ENCODE data around the gene MTG2. TPM values are rescaled to one million over a fixed set of nuclear protein-coding genes. Genes with fewer than 3 reads are reported as not detected.

MTG2 gene
- total and polyA plus RNA-seq, 2 of the 8 experiments (the other 6 are each of a cell fraction or from before 2014, with no cell fraction given): 14.4 to 22.8 TPM

- TF ChIP-seq, protein P1, sequence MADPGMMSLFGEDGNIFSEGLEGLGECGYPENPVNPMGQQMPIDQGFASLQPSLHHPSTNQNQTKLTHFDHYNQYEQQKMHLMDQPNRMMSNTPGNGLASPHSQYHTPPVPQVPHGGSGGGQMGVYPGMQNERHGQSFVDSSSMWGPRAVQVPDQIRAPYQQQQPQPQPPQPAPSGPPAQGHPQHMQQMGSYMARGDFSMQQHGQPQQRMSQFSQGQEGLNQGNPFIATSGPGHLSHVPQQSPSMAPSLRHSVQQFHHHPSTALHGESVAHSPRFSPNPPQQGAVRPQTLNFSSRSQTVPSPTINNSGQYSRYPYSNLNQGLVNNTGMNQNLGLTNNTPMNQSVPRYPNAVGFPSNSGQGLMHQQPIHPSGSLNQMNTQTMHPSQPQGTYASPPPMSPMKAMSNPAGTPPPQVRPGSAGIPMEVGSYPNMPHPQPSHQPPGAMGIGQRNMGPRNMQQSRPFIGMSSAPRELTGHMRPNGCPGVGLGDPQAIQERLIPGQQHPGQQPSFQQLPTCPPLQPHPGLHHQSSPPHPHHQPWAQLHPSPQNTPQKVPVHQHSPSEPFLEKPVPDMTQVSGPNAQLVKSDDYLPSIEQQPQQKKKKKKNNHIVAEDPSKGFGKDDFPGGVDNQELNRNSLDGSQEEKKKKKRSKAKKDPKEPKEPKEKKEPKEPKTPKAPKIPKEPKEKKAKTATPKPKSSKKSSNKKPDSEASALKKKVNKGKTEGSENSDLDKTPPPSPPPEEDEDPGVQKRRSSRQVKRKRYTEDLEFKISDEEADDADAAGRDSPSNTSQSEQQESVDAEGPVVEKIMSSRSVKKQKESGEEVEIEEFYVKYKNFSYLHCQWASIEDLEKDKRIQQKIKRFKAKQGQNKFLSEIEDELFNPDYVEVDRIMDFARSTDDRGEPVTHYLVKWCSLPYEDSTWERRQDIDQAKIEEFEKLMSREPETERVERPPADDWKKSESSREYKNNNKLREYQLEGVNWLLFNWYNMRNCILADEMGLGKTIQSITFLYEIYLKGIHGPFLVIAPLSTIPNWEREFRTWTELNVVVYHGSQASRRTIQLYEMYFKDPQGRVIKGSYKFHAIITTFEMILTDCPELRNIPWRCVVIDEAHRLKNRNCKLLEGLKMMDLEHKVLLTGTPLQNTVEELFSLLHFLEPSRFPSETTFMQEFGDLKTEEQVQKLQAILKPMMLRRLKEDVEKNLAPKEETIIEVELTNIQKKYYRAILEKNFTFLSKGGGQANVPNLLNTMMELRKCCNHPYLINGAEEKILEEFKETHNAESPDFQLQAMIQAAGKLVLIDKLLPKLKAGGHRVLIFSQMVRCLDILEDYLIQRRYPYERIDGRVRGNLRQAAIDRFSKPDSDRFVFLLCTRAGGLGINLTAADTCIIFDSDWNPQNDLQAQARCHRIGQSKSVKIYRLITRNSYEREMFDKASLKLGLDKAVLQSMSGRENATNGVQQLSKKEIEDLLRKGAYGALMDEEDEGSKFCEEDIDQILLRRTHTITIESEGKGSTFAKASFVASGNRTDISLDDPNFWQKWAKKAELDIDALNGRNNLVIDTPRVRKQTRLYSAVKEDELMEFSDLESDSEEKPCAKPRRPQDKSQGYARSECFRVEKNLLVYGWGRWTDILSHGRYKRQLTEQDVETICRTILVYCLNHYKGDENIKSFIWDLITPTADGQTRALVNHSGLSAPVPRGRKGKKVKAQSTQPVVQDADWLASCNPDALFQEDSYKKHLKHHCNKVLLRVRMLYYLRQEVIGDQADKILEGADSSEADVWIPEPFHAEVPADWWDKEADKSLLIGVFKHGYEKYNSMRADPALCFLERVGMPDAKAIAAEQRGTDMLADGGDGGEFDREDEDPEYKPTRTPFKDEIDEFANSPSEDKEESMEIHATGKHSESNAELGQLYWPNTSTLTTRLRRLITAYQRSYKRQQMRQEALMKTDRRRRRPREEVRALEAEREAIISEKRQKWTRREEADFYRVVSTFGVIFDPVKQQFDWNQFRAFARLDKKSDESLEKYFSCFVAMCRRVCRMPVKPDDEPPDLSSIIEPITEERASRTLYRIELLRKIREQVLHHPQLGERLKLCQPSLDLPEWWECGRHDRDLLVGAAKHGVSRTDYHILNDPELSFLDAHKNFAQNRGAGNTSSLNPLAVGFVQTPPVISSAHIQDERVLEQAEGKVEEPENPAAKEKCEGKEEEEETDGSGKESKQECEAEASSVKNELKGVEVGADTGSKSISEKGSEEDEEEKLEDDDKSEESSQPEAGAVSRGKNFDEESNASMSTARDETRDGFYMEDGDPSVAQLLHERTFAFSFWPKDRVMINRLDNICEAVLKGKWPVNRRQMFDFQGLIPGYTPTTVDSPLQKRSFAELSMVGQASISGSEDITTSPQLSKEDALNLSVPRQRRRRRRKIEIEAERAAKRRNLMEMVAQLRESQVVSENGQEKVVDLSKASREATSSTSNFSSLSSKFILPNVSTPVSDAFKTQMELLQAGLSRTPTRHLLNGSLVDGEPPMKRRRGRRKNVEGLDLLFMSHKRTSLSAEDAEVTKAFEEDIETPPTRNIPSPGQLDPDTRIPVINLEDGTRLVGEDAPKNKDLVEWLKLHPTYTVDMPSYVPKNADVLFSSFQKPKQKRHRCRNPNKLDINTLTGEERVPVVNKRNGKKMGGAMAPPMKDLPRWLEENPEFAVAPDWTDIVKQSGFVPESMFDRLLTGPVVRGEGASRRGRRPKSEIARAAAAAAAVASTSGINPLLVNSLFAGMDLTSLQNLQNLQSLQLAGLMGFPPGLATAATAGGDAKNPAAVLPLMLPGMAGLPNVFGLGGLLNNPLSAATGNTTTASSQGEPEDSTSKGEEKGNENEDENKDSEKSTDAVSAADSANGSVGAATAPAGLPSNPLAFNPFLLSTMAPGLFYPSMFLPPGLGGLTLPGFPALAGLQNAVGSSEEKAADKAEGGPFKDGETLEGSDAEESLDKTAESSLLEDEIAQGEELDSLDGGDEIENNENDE (IDR thresholded peaks at IDR 0.05; ENCODE audit: insufficient replicate concordance, low read length): no peak
- TF ChIP-seq RAD21 (IDR thresholded peaks at IDR 0.05 in 1 of 2, conservative IDR thresholded peaks at IDR 0.05 in 1 of 2; ENCODE audit: low read depth in 2 of 2, low read length in 2 of 2): no peak
- no peak for TF ChIP-seq TCF12 (IDR thresholded peaks at IDR 0.05; ENCODE audit: low read depth, low read length)
- no peak for TF ChIP-seq RFX5 (IDR thresholded peaks at IDR 0.05; ENCODE audit: borderline replicate concordance, low read depth, low read length)
- TF ChIP-seq GABPA (IDR thresholded peaks at IDR 0.05; ENCODE audit: borderline replicate concordance, insufficient read depth, low read length): no peak
- TF ChIP-seq RBBP5 (IDR thresholded peaks at IDR 0.05; ENCODE audit: borderline replicate concordance, low read depth, low read length): no peak
- TF ChIP-seq TAF1 (IDR thresholded peaks at IDR 0.05; ENCODE audit: low read depth, low read length): no peak
- TF ChIP-seq CTBP2 (IDR thresholded peaks at IDR 0.05; ENCODE audit: borderline replicate concordance, insufficient read depth, insufficient read length, low read length): no peak
- no peak for TF ChIP-seq BCL11A (IDR thresholded peaks at IDR 0.05; ENCODE audit: low read depth in 2 of 2, low read length in 2 of 2)
Observed at GRCh38 chr20:62160876-62161275, 22.0 kb upstream of the MTG2 start (continued).
